ENCODE measurements around the gene SERPINB2.
A peak's percentile ranks its signal among the peaks of the same experiment; 100 is the strongest.
"Not testable (repeated sequence)": the region's sequence is repeated elsewhere in the genome, so short reads cannot be mapped to it uniquely, and the experiment has no call there.

SERPINB2 gene

GRCh38 chr18:63909870-63910269 is 22.4 kb downstream of the SERPINB2 start:
- no peak overlapping the region for H3K27ac ChIP-seq
- ChIA-PET CTCF (no interaction called here), POLR2A (ENCODE audit: low non-redundant PET) (no interaction called here)
- no peak for TF ChIP-seq CTCF (conservative IDR thresholded peaks at IDR 0.05; ENCODE audit: low read depth)
- peak; percentile 42 for DNase-seq (ENCODE audit: low spot score)

GRCh38 chr18:63917817-63918216 is 30.3 kb downstream of the SERPINB2 start:
- POLR2A ChIA-PET (ENCODE audit: low non-redundant PET) = no interaction called here
- DNase-seq (ENCODE audit: low spot score) = no peak
- CTCF ChIA-PET = no interaction called here
- H3K27ac ChIP-seq = no peak overlapping the region
- TF ChIP-seq CTCF (conservative IDR thresholded peaks at IDR 0.05; ENCODE audit: low read depth) = no peak

DNA sequence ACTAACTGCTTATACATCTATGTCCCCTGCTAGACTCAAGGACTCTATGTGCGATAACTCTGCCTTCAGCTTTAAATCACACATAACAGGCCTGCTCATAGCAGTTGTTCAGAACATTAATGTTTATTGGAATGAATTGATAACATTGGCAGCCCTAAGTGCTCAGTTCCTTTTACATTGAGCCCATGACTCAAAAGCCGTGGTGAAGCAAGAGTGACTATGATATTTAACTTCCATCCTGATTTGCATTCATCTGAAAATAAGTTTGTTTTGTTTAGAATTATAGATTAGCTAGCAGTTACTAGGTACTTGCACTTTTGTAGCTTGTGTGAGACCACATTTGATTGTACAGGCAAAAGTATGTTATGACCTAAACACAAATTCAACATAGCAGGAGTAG is 34.5 kb downstream of the SERPINB2 start:
- ChIA-PET CTCF (no interaction called here), POLR2A (ENCODE audit: low non-redundant PET) (no interaction called here)
- no peak overlapping the region for H3K27ac ChIP-seq
- no peak for DNase-seq (ENCODE audit: low spot score)
- no peak for TF ChIP-seq CTCF (conservative IDR thresholded peaks at IDR 0.05; ENCODE audit: low read depth)

DNA sequence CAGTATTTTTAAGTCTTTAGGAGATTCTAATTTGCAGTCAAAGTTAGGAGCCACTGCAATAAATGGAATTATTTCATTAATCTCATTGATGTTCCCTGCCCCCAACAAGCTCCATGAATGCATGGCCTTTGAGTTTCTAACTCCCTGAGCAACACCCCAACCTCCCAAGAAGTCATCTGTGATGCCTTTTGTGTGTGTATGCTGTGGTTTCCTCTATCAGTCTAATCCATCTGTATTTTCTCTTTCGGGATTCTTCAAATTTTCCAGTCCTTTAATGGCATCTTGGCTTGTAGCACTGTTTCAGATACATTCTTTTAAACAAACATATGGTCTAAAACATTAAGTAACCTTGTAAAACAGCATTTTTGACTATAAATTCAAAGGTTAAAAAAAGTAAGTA is 37.0 kb downstream of the SERPINB2 start:
- no peak for TF ChIP-seq CTCF (conservative IDR thresholded peaks at IDR 0.05; ENCODE audit: low read depth)
- DNase-seq (ENCODE audit: low spot score) = no peak
- ChIA-PET POLR2A (ENCODE audit: low non-redundant PET) (no interaction called here), CTCF (no interaction called here)
- H3K27ac ChIP-seq = no peak overlapping the region

DNA sequence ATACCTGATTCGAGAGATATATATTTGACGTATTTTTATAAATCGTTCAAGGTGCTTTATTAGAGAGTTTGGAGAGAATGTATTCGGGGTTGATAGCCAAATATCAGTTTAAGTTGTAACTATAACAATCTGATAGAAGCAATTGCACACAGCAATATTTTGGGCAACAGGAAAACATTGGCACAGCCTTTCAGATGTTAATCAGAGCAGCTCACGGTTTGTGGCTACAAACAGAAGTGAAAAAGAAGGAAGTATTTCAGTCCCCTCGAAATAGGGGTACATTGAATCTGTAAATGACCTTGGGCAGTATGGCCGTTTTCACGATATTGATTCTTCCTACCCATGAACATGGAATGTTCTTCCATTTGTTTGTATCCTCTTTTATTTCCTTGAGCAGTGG is 40.8 kb downstream of the SERPINB2 start:
- TF ChIP-seq CTCF (conservative IDR thresholded peaks at IDR 0.05; ENCODE audit: low read depth) = no peak
- no peak overlapping the region for H3K27ac ChIP-seq
- CTCF ChIA-PET = no interaction called here
- no peak for DNase-seq (ENCODE audit: low spot score)
- POLR2A ChIA-PET (ENCODE audit: low non-redundant PET) = interaction anchor here (0.7 kb wide), 1 partner anchor 42 kb away, joined by 3 read pairs; no protein-coding TSS in a partner anchor

GRCh38 chr18:63929369-63929768 is 41.9 kb downstream of the SERPINB2 start:
- POLR2A ChIA-PET (ENCODE audit: low non-redundant PET); H3K27ac ChIP-seq; CTCF ChIA-PET; DNase-seq (ENCODE audit: low spot score): not testable (repeated sequence)

GRCh38 chr18:63930773-63931354 is 43.4 kb downstream of the SERPINB2 start:
- ChIA-PET POLR2A (ENCODE audit: low non-redundant PET) (no interaction called here), CTCF (no interaction called here)
- no peak for TF ChIP-seq CTCF (conservative IDR thresholded peaks at IDR 0.05; ENCODE audit: low read depth)
- H3K27ac ChIP-seq = no peak overlapping the region
- no peak for DNase-seq (ENCODE audit: low spot score)

Measured in RWPE1 (cell line).